ENCODE data around the gene ITPR1.

Gene ITPR1

GRCh38 chr3:4849739-4850138, 356.6 kb downstream of the ITPR1 start:
- DNase-seq (ENCODE audit: low read depth in 2 of 2) = no peak

- no peak for DNase-seq (ENCODE audit: low read depth in 2 of 2)
Measured at GRCh38 chr3:4850211-4850927, 357.2 kb downstream of the ITPR1 start.

GRCh38 chr3:4850928-4851265, 357.7 kb downstream of the ITPR1 start:
- DNase-seq (ENCODE audit: low read depth in 2 of 2) = no peak

- DNase-seq (ENCODE audit: low read depth in 2 of 2) = no peak
Measured at GRCh38 chr3:4852780-4853748, 359.9 kb downstream of the ITPR1 start.

GRCh38 chr3:4853749-4854140, 360.6 kb downstream of the ITPR1 start:
- no peak for DNase-seq (ENCODE audit: low read depth in 2 of 2)

- no peak for DNase-seq (ENCODE audit: low read depth in 2 of 2)
Measured at GRCh38 chr3:4855676-4856075, 362.5 kb downstream of the ITPR1 start.

GRCh38 chr3:4856136-4856535, 363.0 kb downstream of the ITPR1 start:
- no peak for DNase-seq (ENCODE audit: low read depth in 2 of 2)

- DNase-seq (ENCODE audit: low read depth in 2 of 2) = no peak
Measured at GRCh38 chr3:4856564-4856963, 363.4 kb downstream of the ITPR1 start.

- no peak for DNase-seq (ENCODE audit: low read depth in 2 of 2)
Measured at GRCh38 chr3:4856986-4857385, 363.8 kb downstream of the ITPR1 start.

GRCh38 chr3:4859788-4860187, 366.6 kb downstream of the ITPR1 start:
- DNase-seq (ENCODE audit: low read depth in 2 of 2) = no peak

- DNase-seq (ENCODE audit: low read depth in 2 of 2) = no peak
Measured at GRCh38 chr3:4862973-4863372, 369.8 kb downstream of the ITPR1 start.

- DNase-seq (ENCODE audit: low read depth in 2 of 2) = no peak
Measured at GRCh38 chr3:4864503-4864902, 371.4 kb downstream of the ITPR1 start.

GRCh38 chr3:4865714-4866113, 372.6 kb downstream of the ITPR1 start:
- DNase-seq (ENCODE audit: low read depth in 2 of 2) = no peak

GRCh38 chr3:4866866-4867265, 373.7 kb downstream of the ITPR1 start:
- DNase-seq (ENCODE audit: low read depth in 2 of 2) = no peak

- no peak for DNase-seq (ENCODE audit: low read depth in 2 of 2)
Measured at GRCh38 chr3:4877173-4877787, 384.1 kb downstream of the ITPR1 start.

GRCh38 chr3:4880850-4881249, 387.7 kb downstream of the ITPR1 start:
- no peak for DNase-seq (ENCODE audit: low read depth in 2 of 2)

- DNase-seq (ENCODE audit: low read depth in 2 of 2) = no peak
Measured at GRCh38 chr3:4882548-4882947, 389.4 kb downstream of the ITPR1 start.

- no peak for DNase-seq (ENCODE audit: low read depth in 2 of 2)
Measured at GRCh38 chr3:4883011-4883410, 389.9 kb downstream of the ITPR1 start.

GRCh38 chr3:4884888-4885287, 391.7 kb downstream of the ITPR1 start:
- no peak for DNase-seq (ENCODE audit: low read depth in 2 of 2)

- DNase-seq (ENCODE audit: low read depth in 2 of 2) = no peak
Measured at GRCh38 chr3:4885316-4885715, 392.2 kb downstream of the ITPR1 start.

GRCh38 chr3:4886448-4886847, 393.3 kb downstream of the ITPR1 start:
- no peak for DNase-seq (ENCODE audit: low read depth in 2 of 2)

GRCh38 chr3:4887177-4887576, 394.0 kb downstream of the ITPR1 start:
- DNase-seq (ENCODE audit: low read depth in 2 of 2) = no peak

Data from activated CD8-positive, alpha-beta memory T cell treated with anti-CD3 and anti-CD28 coated beads for 4 hours (primary cell).